GM23338 (cell line): ENCODE measurements around the gene EYA4. TPM values are rescaled to one million over a fixed set of nuclear protein-coding genes. Genes with fewer than 3 reads are reported as not detected.
A peak's percentile ranks its signal among the peaks of the same experiment; 100 is the strongest.

ENCODE experiments used
- ATAC-seq: fragments of 200-7000 bp; cut with Tn5 transposase; 3 replicates; pipeline ENCODE4 v1.9.1; 2020
- DNase-seq: peaks from one replicate; pipeline ENCODE4 v3.0.0-alpha.2; 2015; ENCODE audit warnings: low spot score
- H2AFZ ChIP-seq: fragments of 200-600 bp; sonication (generic); 2 replicates; pipeline ENCODE4 v1.8.0; 2016; ENCODE audit warnings: antibody characterized with exemption, mild to moderate bottlenecking, moderate library complexity
- H3F3A ChIP-seq: fragments of 200-600 bp; sonication (generic); replicated peaks from 2 replicates; pipeline ENCODE4 v1.8.0; 2017; ENCODE audit warnings: antibody characterized with exemption, mixed run types, low read depth
- H3K27ac ChIP-seq: fragments of 200-600 bp; sonication (generic); 2 replicates; pipeline ENCODE4 v1.6.1; 2016; ENCODE audit warnings: low read depth
- H3K27me3 ChIP-seq: fragments of 200-600 bp; sonication (generic); 2 replicates; pipeline ENCODE4 v1.8.0; 2016; ENCODE audit warnings: mild to moderate bottlenecking, mixed run types, moderate library complexity; ENCODE audit not compliant: insufficient read depth
- H3K36me3 ChIP-seq: fragments of 200-600 bp; sonication (generic); 2 replicates; pipeline ENCODE4 v1.8.0; 2016; ENCODE audit warnings: mild to moderate bottlenecking; ENCODE audit not compliant: insufficient read depth
- H3K4me1 ChIP-seq: fragments of 200-600 bp; sonication (generic); 2 replicates; pipeline ENCODE4 v1.8.0; 2016; ENCODE audit warnings: mild to moderate bottlenecking, moderate library complexity; ENCODE audit not compliant: insufficient read depth
- H3K4me2 ChIP-seq: fragments of 200-600 bp; sonication (generic); 2 replicates; pipeline ENCODE4 v1.7.1; 2017; ENCODE audit warnings: mixed run types
- H3K4me3 ChIP-seq: fragments of 200-600 bp; sonication (generic); 2 replicates; pipeline ENCODE4 v1.6.1; 2016; ENCODE audit warnings: mixed run types
- H3K79me2 ChIP-seq: fragments of 200-600 bp; sonication (generic); replicated peaks from 2 replicates; pipeline ENCODE4 v1.8.0; 2017; ENCODE audit warnings: mild to moderate bottlenecking; ENCODE audit not compliant: insufficient read depth
- H3K9me2 ChIP-seq: fragments of 200-600 bp; sonication (generic); 2 replicates; pipeline ENCODE4 v1.8.0; 2017; ENCODE audit not compliant: insufficient read depth
- H4K20me1 ChIP-seq: fragments of 200-600 bp; sonication (generic); replicated peaks from 2 replicates; pipeline ENCODE4 v1.8.0; 2017; ENCODE audit warnings: mild to moderate bottlenecking; ENCODE audit not compliant: insufficient read depth
- H3K27ac Mint-ChIP-seq: 2 replicates; pipeline ENCODE4 v1.8.0; 2020; ENCODE audit warnings: inconsistent platforms, mild to moderate bottlenecking, moderate library complexity, mixed read lengths
- H3K27me3 Mint-ChIP-seq: 3 replicates; pipeline ENCODE4 v1.8.0; 2022; ENCODE audit warnings: low read depth, mild to moderate bottlenecking, moderate library complexity, mixed read lengths, inconsistent platforms; ENCODE audit not compliant: insufficient read depth, poor library complexity
- H3K36me3 Mint-ChIP-seq: 3 replicates; pipeline ENCODE4 v1.8.0; 2021; ENCODE audit warnings: low read depth, mild to moderate bottlenecking, inconsistent platforms, moderate library complexity, mixed read lengths
- H3K4me1 Mint-ChIP-seq: 3 replicates; pipeline ENCODE4 v1.8.0; 2020; ENCODE audit warnings: mild to moderate bottlenecking, inconsistent platforms, mixed read lengths
- H3K4me3 Mint-ChIP-seq: 3 replicates; pipeline ENCODE4 v1.8.0; 2021; ENCODE audit warnings: moderate library complexity, mild to moderate bottlenecking, inconsistent platforms, mixed read lengths
- H3K9me3 Mint-ChIP-seq: 3 replicates; pipeline ENCODE4 v1.8.0; 2020; ENCODE audit warnings: moderate library complexity, mild to moderate bottlenecking, inconsistent platforms, mixed read lengths
- CREB1 ChIP-seq: fragments of 250-450 bp; sonication (Bioruptor Pico); IDR thresholded peaks from 2 replicates; pipeline ENCODE4 v1.5.0; 2020; ENCODE audit warnings: low read depth, mild to moderate bottlenecking, moderate library complexity
- EZH2 ChIP-seq: fragments of 200-600 bp; sonication (generic); IDR thresholded peaks from one replicate; pipeline ENCODE4 v1.8.0; 2017; ENCODE audit warnings: antibody characterized with exemption, mild to moderate bottlenecking, low read depth; ENCODE audit not compliant: unreplicated experiment
- EZH2phosphoT487 ChIP-seq: fragments of 200-600 bp; sonication (generic); IDR thresholded peaks from one replicate; pipeline ENCODE4 v1.8.1; 2018; ENCODE audit warnings: antibody characterized with exemption; ENCODE audit not compliant: unreplicated experiment
- JUNB ChIP-seq: IDR thresholded peaks from one replicate; pipeline ENCODE4 v1.6.1; 2016; ENCODE audit warnings: antibody characterized with exemption; ENCODE audit not compliant: unreplicated experiment
- NANOG ChIP-seq: IDR thresholded peaks from 2 replicates; pipeline ENCODE4 v1.6.1; 2016; ENCODE audit warnings: antibody characterized with exemption, borderline replicate concordance
- POLR2AphosphoS5 ChIP-seq: IDR thresholded peaks from 2 replicates; pipeline ENCODE4 v1.6.1; 2016; ENCODE audit warnings: antibody characterized with exemption, low read depth
- STAT1 ChIP-seq: IDR thresholded peaks from one replicate; pipeline ENCODE4 v1.6.1; 2016; ENCODE audit warnings: antibody characterized with exemption; ENCODE audit not compliant: unreplicated experiment
- ZNF114 ChIP-seq: fragments of 250-450 bp; sonication (Bioruptor Pico); IDR thresholded peaks from 2 replicates; pipeline ENCODE4 v1.5.0; 2020; ENCODE audit warnings: mild to moderate bottlenecking, moderate library complexity
- ZNF331 ChIP-seq: fragments of 250-450 bp; sonication (Bioruptor Pico); IDR thresholded peaks from 2 replicates; pipeline ENCODE4 v1.5.0; 2020; ENCODE audit warnings: low read depth, mild to moderate bottlenecking, moderate library complexity
- polyA plus RNA-seq: library from polyadenylated mRNA; unstranded; fragments of >200 nt; fragmentation: Nextera tagmentation; extraction: Ambion mirVana; gene quantifications from 2 replicates; pipeline ENCODE4 v1.2.1, GENCODE V29; 2016
- total RNA-seq: library from RNA; depleted of rRNA; stranded (reverse); fragments of >200 nt; shearing (Covaris generic); gene quantifications from 2 replicates; pipeline ENCODE4 v1.2.3, GENCODE V29; 2014
- TF ChIP-seq, protein P1 (sequence below): IDR thresholded peaks from 2 replicates; pipeline ENCODE4 v1.6.1; 2016; ENCODE audit warnings: antibody characterized with exemption
- TF ChIP-seq, protein P2 (sequence below): IDR thresholded peaks from one replicate; pipeline ENCODE4 v1.6.1; 2018; ENCODE audit warnings: antibody characterized with exemption; ENCODE audit not compliant: unreplicated experiment
- TF ChIP-seq, protein P3 (sequence below): fragments of 250-450 bp; sonication (Bioruptor Pico); IDR thresholded peaks from 2 replicates; pipeline ENCODE4 v1.5.0; 2020; ENCODE audit warnings: mild to moderate bottlenecking, moderate library complexity
- TF ChIP-seq, protein P4 (sequence below), 2 experiments: fragments of 200-600 bp in 1 of 2; sonication (generic) in 1 of 2; conservative IDR thresholded peaks; 2 replicates each; pipeline versions ENCODE4 v1.5.1 to v1.6.1; 2016 to 2017; ENCODE audit warnings: antibody characterized with exemption in 2 of 2, low read depth in 2 of 2, mild to moderate bottlenecking in 2 of 2, moderate library complexity in 1 of 2

The EYA4 gene
- total and polyA plus RNA-seq, 2 experiments from 2014 or later, result 0.05 to 0.21 TPM

DNA sequence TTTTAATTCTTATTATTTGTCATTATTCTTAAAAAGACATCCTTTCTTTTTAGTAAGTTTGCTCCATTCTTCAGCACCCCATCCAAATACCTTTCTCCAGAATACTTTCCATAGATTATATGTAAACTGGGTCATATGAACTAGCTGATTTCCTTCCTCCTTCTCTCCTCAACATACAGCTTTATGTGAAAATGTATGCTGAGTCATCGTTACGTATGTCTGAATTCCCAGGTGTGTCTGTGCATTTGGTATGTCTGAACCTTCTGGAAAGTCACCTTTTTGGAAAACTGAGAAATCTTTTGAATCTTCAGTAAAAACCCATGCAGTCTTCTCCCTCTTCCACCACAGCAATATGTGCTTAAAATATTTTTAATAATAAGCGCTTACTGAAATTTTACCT lies 264.5 kb downstream of the EYA4 start:
- ATAC-seq, result no peak
- Mint-ChIP-seq H3K27ac (peak overlapping the region; percentile 26), H3K36me3 (no peaks in the 10 kb centered on the region)

More for the DNA sequence above, 264.5 kb downstream of the EYA4 start:
- Mint-ChIP-seq H3K4me1 (peaks cover 6% of the 10 kb centered on the region), H3K27me3 (no peaks in the 10 kb centered on the region), H3K4me3 (no peak overlapping the region), H3K9me3 (no peaks in the 10 kb centered on the region; the same call in 2 of the 3 replicates)
- Histone ChIP-seq H3K27ac (no peak overlapping the region), H3K36me3 (no peaks in the 10 kb centered on the region), H3K4me3 (no peak overlapping the region), H4K20me1 (no peaks in the 10 kb centered on the region), H3K79me2 (no peaks in the 10 kb centered on the region), H3K27me3 (no peaks in the 10 kb centered on the region), H3F3A (no peaks in the 10 kb centered on the region), H3K4me1 (no peaks in the 10 kb centered on the region), H3K4me2 (no peak overlapping the region), H2AFZ (no peak overlapping the region), H3K9me2 (no peaks in the 10 kb centered on the region)
- no peak for TF ChIP-seq NANOG
- no peak for TF ChIP-seq STAT1
- TF ChIP-seq EZH2, result no peak
- TF ChIP-seq CREB1 (CRISPR knock-in tag), result no peak
- TF ChIP-seq, protein P1, sequence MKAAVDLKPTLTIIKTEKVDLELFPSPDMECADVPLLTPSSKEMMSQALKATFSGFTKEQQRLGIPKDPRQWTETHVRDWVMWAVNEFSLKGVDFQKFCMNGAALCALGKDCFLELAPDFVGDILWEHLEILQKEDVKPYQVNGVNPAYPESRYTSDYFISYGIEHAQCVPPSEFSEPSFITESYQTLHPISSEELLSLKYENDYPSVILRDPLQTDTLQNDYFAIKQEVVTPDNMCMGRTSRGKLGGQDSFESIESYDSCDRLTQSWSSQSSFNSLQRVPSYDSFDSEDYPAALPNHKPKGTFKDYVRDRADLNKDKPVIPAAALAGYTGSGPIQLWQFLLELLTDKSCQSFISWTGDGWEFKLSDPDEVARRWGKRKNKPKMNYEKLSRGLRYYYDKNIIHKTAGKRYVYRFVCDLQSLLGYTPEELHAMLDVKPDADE, result no peak
- TF ChIP-seq, protein P2, sequence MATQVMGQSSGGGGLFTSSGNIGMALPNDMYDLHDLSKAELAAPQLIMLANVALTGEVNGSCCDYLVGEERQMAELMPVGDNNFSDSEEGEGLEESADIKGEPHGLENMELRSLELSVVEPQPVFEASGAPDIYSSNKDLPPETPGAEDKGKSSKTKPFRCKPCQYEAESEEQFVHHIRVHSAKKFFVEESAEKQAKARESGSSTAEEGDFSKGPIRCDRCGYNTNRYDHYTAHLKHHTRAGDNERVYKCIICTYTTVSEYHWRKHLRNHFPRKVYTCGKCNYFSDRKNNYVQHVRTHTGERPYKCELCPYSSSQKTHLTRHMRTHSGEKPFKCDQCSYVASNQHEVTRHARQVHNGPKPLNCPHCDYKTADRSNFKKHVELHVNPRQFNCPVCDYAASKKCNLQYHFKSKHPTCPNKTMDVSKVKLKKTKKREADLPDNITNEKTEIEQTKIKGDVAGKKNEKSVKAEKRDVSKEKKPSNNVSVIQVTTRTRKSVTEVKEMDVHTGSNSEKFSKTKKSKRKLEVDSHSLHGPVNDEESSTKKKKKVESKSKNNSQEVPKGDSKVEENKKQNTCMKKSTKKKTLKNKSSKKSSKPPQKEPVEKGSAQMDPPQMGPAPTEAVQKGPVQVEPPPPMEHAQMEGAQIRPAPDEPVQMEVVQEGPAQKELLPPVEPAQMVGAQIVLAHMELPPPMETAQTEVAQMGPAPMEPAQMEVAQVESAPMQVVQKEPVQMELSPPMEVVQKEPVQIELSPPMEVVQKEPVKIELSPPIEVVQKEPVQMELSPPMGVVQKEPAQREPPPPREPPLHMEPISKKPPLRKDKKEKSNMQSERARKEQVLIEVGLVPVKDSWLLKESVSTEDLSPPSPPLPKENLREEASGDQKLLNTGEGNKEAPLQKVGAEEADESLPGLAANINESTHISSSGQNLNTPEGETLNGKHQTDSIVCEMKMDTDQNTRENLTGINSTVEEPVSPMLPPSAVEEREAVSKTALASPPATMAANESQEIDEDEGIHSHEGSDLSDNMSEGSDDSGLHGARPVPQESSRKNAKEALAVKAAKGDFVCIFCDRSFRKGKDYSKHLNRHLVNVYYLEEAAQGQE, result no peak
- TF ChIP-seq JUNB, result no peak
- no peak for TF ChIP-seq EZH2phosphoT487
- no peak for TF ChIP-seq ZNF114 (CRISPR knock-in tag)
- TF ChIP-seq, protein P3, sequence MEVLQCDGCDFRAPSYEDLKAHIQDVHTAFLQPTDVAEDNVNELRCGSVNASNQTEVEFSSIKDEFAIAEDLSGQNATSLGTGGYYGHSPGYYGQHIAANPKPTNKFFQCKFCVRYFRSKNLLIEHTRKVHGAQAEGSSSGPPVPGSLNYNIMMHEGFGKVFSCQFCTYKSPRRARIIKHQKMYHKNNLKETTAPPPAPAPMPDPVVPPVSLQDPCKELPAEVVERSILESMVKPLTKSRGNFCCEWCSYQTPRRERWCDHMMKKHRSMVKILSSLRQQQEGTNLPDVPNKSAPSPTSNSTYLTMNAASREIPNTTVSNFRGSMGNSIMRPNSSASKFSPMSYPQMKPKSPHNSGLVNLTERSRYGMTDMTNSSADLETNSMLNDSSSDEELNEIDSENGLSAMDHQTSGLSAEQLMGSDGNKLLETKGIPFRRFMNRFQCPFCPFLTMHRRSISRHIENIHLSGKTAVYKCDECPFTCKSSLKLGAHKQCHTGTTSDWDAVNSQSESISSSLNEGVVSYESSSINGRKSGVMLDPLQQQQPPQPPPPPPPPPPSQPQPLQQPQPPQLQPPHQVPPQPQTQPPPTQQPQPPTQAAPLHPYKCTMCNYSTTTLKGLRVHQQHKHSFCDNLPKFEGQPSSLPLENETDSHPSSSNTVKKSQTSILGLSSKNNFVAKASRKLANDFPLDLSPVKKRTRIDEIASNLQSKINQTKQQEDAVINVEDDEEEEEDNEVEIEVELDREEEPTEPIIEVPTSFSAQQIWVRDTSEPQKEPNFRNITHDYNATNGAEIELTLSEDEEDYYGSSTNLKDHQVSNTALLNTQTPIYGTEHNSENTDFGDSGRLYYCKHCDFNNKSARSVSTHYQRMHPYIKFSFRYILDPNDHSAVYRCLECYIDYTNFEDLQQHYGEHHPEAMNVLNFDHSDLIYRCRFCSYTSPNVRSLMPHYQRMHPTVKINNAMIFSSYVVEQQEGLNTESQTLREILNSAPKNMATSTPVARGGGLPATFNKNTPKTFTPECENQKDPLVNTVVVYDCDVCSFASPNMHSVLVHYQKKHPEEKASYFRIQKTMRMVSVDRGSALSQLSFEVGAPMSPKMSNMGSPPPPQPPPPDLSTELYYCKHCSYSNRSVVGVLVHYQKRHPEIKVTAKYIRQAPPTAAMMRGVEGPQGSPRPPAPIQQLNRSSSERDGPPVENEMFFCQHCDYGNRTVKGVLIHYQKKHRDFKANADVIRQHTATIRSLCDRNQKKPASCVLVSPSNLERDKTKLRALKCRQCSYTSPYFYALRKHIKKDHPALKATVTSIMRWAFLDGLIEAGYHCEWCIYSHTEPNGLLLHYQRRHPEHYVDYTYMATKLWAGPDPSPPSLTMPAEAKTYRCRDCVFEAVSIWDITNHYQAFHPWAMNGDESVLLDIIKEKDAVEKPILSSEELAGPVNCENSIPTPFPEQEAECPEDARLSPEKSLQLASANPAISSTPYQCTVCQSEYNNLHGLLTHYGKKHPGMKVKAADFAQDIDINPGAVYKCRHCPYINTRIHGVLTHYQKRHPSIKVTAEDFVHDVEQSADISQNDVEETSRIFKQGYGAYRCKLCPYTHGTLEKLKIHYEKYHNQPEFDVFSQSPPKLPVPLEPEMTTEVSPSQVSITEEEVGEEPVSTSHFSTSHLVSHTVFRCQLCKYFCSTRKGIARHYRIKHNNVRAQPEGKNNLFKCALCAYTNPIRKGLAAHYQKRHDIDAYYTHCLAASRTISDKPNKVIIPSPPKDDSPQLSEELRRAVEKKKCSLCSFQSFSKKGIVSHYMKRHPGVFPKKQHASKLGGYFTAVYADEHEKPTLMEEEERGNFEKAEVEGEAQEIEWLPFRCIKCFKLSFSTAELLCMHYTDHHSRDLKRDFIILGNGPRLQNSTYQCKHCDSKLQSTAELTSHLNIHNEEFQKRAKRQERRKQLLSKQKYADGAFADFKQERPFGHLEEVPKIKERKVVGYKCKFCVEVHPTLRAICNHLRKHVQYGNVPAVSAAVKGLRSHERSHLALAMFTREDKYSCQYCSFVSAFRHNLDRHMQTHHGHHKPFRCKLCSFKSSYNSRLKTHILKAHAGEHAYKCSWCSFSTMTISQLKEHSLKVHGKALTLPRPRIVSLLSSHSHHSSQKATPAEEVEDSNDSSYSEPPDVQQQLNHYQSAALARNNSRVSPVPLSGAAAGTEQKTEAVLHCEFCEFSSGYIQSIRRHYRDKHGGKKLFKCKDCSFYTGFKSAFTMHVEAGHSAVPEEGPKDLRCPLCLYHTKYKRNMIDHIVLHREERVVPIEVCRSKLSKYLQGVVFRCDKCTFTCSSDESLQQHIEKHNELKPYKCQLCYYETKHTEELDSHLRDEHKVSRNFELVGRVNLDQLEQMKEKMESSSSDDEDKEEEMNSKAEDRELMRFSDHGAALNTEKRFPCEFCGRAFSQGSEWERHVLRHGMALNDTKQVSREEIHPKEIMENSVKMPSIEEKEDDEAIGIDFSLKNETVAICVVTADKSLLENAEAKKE (CRISPR knock-in tag), result no peak
- no peak for TF ChIP-seq ZNF331 (CRISPR knock-in tag)
- TF ChIP-seq, protein P4, sequence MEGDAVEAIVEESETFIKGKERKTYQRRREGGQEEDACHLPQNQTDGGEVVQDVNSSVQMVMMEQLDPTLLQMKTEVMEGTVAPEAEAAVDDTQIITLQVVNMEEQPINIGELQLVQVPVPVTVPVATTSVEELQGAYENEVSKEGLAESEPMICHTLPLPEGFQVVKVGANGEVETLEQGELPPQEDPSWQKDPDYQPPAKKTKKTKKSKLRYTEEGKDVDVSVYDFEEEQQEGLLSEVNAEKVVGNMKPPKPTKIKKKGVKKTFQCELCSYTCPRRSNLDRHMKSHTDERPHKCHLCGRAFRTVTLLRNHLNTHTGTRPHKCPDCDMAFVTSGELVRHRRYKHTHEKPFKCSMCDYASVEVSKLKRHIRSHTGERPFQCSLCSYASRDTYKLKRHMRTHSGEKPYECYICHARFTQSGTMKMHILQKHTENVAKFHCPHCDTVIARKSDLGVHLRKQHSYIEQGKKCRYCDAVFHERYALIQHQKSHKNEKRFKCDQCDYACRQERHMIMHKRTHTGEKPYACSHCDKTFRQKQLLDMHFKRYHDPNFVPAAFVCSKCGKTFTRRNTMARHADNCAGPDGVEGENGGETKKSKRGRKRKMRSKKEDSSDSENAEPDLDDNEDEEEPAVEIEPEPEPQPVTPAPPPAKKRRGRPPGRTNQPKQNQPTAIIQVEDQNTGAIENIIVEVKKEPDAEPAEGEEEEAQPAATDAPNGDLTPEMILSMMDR (conservative IDR thresholded peaks at IDR 0.05; ENCODE audit: low read depth in 2 of 2), result no peak
- TF ChIP-seq POLR2AphosphoS5, result no peak
- DNase-seq, result no peak
